ENCODE data around the gene ATG4B. TPM values are rescaled to one million over a fixed set of nuclear protein-coding genes. Genes with fewer than 3 reads are reported as not detected.
"Not testable (repeated sequence)": the region's sequence is repeated elsewhere in the genome, so short reads cannot be mapped to it uniquely, and the experiment has no call there.

The ATG4B gene
- total RNA-seq, result 10 to 100 TPM; 47.8 to 53.0 TPM

DNA sequence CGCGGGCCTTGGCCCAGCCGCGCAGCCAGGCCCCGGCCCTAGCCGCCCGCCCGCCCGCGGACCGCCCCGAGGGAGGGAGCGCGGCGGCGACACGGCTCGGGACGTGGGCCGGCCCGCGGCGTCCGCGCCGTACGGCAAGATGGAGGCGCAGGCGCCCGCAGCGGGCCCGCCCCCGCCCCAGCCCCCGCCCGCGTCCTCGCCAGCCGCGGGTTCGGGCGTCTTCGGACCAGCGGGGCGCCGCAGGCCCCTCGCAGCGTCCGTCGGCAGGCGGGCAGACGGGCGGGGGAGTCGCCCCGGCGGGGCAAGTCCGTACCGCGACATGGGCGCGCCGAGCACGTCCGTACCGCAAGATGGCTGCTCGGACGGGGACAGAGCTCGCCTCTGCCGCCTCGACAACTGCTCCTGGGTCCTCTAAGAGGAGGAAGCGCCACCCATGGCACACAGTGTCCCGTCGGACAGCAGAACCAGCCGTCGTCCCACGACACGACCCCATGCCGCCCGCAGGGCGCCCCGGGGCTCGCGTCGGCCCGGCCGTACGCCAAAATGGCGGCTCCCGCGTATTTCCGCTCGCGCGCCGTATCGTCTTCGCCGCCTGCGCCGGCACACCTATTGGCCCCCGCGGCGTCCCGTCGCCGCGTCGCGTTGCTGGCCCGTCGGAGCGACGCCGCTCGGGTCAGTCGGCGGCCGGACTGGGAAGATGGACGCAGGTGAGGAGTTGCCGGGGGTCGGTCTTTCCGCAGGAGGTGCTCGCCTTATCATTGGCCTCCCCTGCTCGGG is at the start of gene ATG4B, which contains the start of gene THAP4:
Gene ATG4B, plus strand, starts transcription at position 676 of the 777 bp plus-strand sequence. Its CDS starts 22 bp downstream, at position 698.
Gene THAP4, minus strand, starts transcription at position 141 of the 777 bp plus-strand sequence. CDS start 141 bp downstream, outside the sequence.
- TF ChIP-seq, protein P1, sequence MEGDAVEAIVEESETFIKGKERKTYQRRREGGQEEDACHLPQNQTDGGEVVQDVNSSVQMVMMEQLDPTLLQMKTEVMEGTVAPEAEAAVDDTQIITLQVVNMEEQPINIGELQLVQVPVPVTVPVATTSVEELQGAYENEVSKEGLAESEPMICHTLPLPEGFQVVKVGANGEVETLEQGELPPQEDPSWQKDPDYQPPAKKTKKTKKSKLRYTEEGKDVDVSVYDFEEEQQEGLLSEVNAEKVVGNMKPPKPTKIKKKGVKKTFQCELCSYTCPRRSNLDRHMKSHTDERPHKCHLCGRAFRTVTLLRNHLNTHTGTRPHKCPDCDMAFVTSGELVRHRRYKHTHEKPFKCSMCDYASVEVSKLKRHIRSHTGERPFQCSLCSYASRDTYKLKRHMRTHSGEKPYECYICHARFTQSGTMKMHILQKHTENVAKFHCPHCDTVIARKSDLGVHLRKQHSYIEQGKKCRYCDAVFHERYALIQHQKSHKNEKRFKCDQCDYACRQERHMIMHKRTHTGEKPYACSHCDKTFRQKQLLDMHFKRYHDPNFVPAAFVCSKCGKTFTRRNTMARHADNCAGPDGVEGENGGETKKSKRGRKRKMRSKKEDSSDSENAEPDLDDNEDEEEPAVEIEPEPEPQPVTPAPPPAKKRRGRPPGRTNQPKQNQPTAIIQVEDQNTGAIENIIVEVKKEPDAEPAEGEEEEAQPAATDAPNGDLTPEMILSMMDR (IDR thresholded peaks at IDR 0.05), result no peak
- Histone ChIP-seq H3K36me3 (peaks cover 15% of the 10 kb centered on the region), H3K9me3 (no peaks in the 10 kb centered on the region), H3K4me1 (peaks cover 0 to 60% of the 10 kb centered on the region in 2 donors), H3K27ac (peak within 1 kb of the TSS; percentile 98 to 99), H3K4me3 (peak within 1 kb of the TSS; percentile 78 to 84), H3K27me3 (no peaks in the 10 kb centered on the region)
- DNase-seq (ENCODE audit: low spot score), result peak; percentile 82

DNA sequence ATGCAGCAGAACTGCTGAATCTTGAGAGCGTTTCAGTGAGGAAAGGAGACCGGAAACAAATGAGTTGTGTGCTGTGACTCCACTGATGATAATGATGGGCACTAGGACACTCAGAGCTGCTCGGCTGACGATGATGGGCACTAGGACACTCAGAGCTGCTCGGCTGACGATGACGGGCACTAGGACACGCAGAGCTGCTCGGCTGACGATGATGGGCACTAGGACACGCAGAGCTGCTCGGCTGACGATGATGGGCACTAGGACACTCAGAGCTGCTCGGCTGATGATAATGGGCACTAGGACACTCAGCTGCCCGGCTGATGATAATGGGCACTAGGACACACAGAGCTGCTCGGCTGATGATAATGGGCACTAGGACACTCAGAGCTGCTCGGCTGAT is 47.6 kb upstream of the ATG4B start:
- not testable (repeated sequence) for DNase-seq (ENCODE audit: low spot score); H3K4me1 ChIP-seq; H3K4me3 ChIP-seq; H3K27me3 ChIP-seq
- H3K9me3 ChIP-seq, result peaks cover 0 to 26% of the 10 kb centered on the region in 2 donors
- H3K27ac ChIP-seq, result peak overlapping the region; percentile 69 to 77
- peaks cover 29% of the 10 kb centered on the region for H3K36me3 ChIP-seq

DNA sequence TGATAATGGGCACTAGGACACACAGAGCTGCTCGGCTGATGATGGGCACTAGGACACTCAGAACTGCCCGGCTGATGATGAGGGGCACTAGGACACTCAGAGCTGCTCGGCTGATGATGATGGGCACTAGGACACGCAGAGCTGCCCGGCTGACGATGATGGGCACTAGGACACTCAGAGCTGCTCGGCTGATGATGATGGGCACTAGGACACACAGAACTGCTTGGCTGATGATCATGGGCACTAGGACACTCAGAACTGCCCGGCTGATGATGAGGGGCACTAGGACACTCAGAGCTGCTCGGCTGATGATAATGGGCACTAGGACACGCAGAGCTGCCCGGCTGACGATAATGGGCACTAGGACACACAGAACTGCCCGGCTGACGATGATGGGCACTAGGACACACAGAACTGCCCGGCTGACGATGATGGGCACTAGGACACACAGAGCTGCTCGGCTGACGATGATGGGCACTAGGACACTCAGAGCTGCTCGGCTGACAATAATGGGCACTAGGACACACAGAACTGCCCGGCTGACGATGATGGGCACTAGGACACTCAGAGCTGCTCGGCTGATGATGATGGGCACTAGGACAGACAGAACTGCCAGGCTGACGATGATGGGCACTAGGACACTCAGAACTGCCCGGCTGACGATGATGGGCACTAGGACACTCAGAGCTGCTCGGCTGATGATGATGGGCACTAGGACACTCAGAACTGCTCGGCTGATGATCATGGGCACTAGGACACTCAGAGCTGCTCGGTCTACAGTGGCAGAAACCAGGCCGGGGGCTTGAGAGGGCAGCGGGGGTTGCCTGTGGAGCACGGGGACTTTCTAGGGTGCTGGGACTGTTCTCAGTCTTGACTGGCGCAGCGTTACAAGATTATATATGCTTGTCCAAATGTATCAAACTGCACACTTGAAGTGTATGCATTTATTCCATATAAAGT is 46.7 kb upstream of the ATG4B start:
- Histone ChIP-seq H3K36me3 (peaks cover 34% of the 10 kb centered on the region), H3K9me3 (peaks cover 0 to 21% of the 10 kb centered on the region in 2 donors), H3K27ac (peak overlapping the region; percentile 53 to 64)
- H3K4me1 ChIP-seq; H3K4me3 ChIP-seq; H3K27me3 ChIP-seq; DNase-seq (ENCODE audit: low spot score): not testable (repeated sequence)

DNA sequence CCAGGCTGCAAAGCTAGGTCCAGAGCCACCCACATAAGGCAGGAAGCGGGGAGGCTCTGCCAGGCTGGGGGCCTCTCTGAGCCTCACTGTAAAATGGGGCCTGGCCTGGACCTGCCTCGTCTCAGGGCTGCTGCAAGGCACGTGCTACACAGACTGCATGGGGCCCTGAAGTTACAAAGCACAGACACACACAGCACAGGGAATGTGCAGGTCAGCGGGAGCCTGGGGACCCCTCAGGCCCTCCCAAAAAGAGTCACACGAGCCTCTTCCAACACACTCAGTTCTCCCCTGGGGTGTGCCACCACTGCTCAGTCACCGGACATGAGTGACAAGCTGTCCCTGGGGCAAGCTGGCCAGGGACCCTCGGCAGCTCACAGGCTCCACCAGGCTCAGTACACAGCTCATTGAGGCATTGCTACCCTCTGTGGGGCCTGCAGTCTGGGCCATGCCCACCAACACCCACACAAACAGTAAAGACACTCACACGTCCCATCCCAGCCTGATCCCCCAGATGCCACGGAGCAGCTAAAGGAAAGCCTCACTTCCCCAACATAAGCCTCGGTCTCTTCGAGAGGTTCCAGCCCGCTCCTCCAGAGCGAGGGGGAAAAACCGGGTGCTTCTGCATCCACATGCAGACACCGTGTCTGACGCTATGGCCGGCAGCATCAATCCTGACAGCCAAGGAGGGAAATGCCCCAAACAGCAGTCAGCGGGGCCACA is 45.2 kb upstream of the ATG4B start:
- no peak for DNase-seq (ENCODE audit: low spot score)
- Histone ChIP-seq H3K27ac (peak overlapping the region in 1 of 2 donors; percentile 9), H3K9me3 (peaks cover 0 to 6% of the 10 kb centered on the region in 2 donors), H3K36me3 (peaks cover 30% of the 10 kb centered on the region), H3K27me3 (no peaks in the 10 kb centered on the region), H3K4me3 (no peak overlapping the region), H3K4me1 (no peaks in the 10 kb centered on the region)
- TF ChIP-seq, protein P1 (IDR thresholded peaks at IDR 0.05), result no peak

DNA sequence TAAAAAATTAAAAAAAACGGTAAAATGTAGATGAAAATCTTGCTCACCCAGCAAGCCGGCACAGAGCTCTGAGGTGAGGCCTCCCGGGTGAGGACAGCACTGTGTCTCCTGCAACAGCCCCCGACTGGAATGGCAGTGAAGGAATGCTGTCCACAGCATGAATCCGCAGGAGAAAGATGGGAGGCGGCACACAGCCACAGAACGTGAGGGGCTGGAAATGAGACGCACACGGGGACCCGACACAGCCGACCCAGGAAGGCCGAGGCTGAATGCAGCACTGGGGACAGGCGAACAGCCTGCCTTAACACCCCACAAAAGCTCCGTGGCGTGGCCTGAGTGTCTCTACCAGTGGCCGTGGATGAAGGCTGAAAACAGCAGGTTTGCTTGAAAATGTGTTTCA is 44.2 kb upstream of the ATG4B start:
- H3K27ac ChIP-seq, result no peak overlapping the region
- TF ChIP-seq, protein P1 (IDR thresholded peaks at IDR 0.05), result no peak
- no peak for DNase-seq (ENCODE audit: low spot score)
- no peaks in the 10 kb centered on the region for H3K27me3 ChIP-seq
- H3K9me3 ChIP-seq, result no peaks in the 10 kb centered on the region
- H3K4me1 ChIP-seq, result no peaks in the 10 kb centered on the region
- H3K4me3 ChIP-seq, result no peak overlapping the region
- peaks cover 36% of the 10 kb centered on the region for H3K36me3 ChIP-seq

DNA sequence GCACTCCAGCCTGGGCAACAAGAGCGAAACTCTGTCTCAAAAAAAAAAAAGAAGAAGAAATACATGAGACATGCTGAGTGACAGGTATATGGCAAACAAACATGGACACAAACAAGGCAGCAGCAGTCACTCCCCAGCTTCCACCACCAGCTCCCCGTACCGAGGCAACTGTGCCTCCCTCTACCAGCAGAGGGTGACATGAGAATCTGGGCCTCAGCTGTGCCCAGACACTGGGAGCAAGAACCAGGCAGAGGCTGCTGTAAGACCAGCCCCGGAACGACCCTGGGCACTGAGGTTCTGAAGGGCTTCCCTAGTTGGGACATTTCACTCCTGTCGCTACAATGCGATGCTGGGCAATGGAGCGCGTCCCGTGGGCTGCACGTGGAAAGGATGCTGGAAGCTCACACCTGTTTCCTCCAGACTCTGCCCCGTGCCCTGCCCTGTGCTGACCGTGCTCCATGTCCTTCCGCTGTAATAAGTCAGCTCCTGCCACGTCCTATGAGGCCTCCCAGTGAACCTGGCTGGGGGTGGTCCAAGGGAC is 41.8 kb upstream of the ATG4B start:
- Histone ChIP-seq H3K27ac (no peak overlapping the region), H3K36me3 (peaks cover 51% of the 10 kb centered on the region), H3K9me3 (no peaks in the 10 kb centered on the region), H3K4me1 (no peaks in the 10 kb centered on the region), H3K27me3 (no peaks in the 10 kb centered on the region), H3K4me3 (no peak overlapping the region)
- TF ChIP-seq, protein P1 (IDR thresholded peaks at IDR 0.05), result no peak
- DNase-seq (ENCODE audit: low spot score), result no peak
